Transverse colon (tissue), 4 donors: ENCODE data around the gene NFE2L3. TPM values are rescaled to one million over a fixed set of nuclear protein-coding genes. Genes with fewer than 3 reads are reported as not detected.

ENCODE experiments used
- DNase-seq: peaks from one replicate; pipeline ENCODE4 v3.0.0-alpha.2; 2019
- H3K27ac ChIP-seq, 4 donors: fragments of 200-600 bp; sonication (generic); 2 replicates each; pipeline ENCODE4 v1.5.1; 2016 to 2018; ENCODE audit warnings: inconsistent platforms in 4 of 4
- H3K27me3 ChIP-seq: fragments of 200-600 bp; sonication (generic); 2 replicates; pipeline ENCODE4 v1.5.1; 2017; ENCODE audit warnings: inconsistent platforms
- H3K36me3 ChIP-seq, 4 donors: fragments of 200-600 bp; sonication (generic); 2 replicates each; pipeline ENCODE4 v1.5.1; 2017 to 2019; ENCODE audit warnings: inconsistent platforms in 4 of 4
- H3K4me1 ChIP-seq, 4 donors: fragments of 200-600 bp; sonication (generic); 2 replicates each; pipeline ENCODE4 v1.5.1; 2017 to 2020; ENCODE audit warnings: inconsistent platforms in 4 of 4
- H3K4me3 ChIP-seq, 4 donors: fragments of 200-600 bp; sonication (generic); 1 replicate in 1 of 4; 2 replicates in 3 of 4; pipeline versions ENCODE4 v1.5.1 to v1.6.1; 2017 to 2019; ENCODE audit warnings: inconsistent platforms in 4 of 4
- H3K9me3 ChIP-seq, 2 donors: fragments of 200-600 bp; sonication (generic); 2 replicates each; pipeline ENCODE4 v1.5.1; 2017 to 2019; ENCODE audit warnings: inconsistent platforms in 2 of 2
- EP300 ChIP-seq: sonication (generic); formaldehyde crosslinking; IDR thresholded peaks from one replicate; pipeline ENCODE4 v1.6.1; 2017; ENCODE audit warnings: antibody characterized with exemption, low read depth
- POLR2A ChIP-seq: fragments of 450-650 bp; IDR thresholded peaks from one replicate; pipeline ENCODE4 v1.6.1; 2016; ENCODE audit warnings: antibody characterized with exemption, mild to moderate bottlenecking, moderate library complexity
- POLR2AphosphoS5 ChIP-seq, 3 donors: sonication (generic); formaldehyde crosslinking; IDR thresholded peaks; one replicate each; pipeline ENCODE4 v1.6.1; 2016; ENCODE audit warnings: antibody characterized with exemption in 3 of 3
- WGBS, 2 donors: methylation state at CpG; one replicate each; pipeline ENCODE4 v1.1.5; 2018; ENCODE audit warnings: low coverage in 1 of 2; 5-methylcytosine and 5-hydroxymethylcytosine counted together
- in situ Hi-C, 4 donors: fragments of 200-750 bp; cut with MboI; loops; one replicate each; pipeline versions ENCODE4 v1.15.0 to v1.15.1; 2017; ENCODE audit warnings: low sequenced_read_pairs in 3 of 4, low pct_ligation_motif_present in 1 of 4, low pct_unique_long_range_greater_than_20kb in 1 of 4
- intact Hi-C: fragments of 100-400 bp; cut with DNase I; formaldehyde crosslinking; loops from one replicate; pipeline ENCODE4 v1.15.1; 2023; ENCODE audit warnings: low total_unique reads
- total RNA-seq, 4 donors: library from RNA; depleted of rRNA; stranded (reverse); fragments of >200 nt; gene quantifications; one replicate each; pipeline ENCODE4 v1.1.0, GENCODE V29; 2016
- TF ChIP-seq, protein P1 (sequence below), 5 experiments: fragments of 200-600 bp in 3 of 5; fragments of 450-650 bp in 2 of 5; sonication (generic) in 3 of 5; IDR thresholded peaks; 1 replicate in 2 of 5; 2 replicates in 3 of 5; pipeline ENCODE4 v1.5.1; 2016 to 2017; ENCODE audit warnings: antibody characterized with exemption in 5 of 5, inconsistent platforms in 3 of 5, mild to moderate bottlenecking in 2 of 5, moderate library complexity in 1 of 5

The NFE2L3 gene
- total RNA-seq = 10 to 100 TPM in 1 of 4 donors, 1 to 10 TPM in 3; 1.4 to 11.4 (median 6.6) TPM

GRCh38 chr7:26151953-26152781, at the start of gene NFE2L3:
TSS of gene NFE2L3 (plus strand) at chr7:26152198. CDS start at chr7:26152499, 301 bp downstream.
- Histone ChIP-seq H3K36me3 (no peaks in the 10 kb centered on the region), H3K4me1 (peaks cover 0 to 38% (median 27%) of the 10 kb centered on the region in 4 donors), H3K27ac (peak within 1 kb of the TSS; percentile 57 to 82 (median 75)), H3K4me3 (peak within 1 kb of the TSS; percentile 43 to 77 (median 72)), H3K9me3 (no peaks in the 10 kb centered on the region), H3K27me3 (peaks cover 5% of the 10 kb centered on the region)
- WGBS, 2 donors = 1% methylated on average over 22 of the region's 95 CpGs; no CpG with 5 or more reads in 1 of the 2 donors
- TF ChIP-seq POLR2A (peak; percentile 46), EP300 (no peak), POLR2AphosphoS5 (IDR thresholded peaks at IDR 0.05) (peak; percentile 3 to 53 (median 35))
- TF ChIP-seq, protein P1, sequence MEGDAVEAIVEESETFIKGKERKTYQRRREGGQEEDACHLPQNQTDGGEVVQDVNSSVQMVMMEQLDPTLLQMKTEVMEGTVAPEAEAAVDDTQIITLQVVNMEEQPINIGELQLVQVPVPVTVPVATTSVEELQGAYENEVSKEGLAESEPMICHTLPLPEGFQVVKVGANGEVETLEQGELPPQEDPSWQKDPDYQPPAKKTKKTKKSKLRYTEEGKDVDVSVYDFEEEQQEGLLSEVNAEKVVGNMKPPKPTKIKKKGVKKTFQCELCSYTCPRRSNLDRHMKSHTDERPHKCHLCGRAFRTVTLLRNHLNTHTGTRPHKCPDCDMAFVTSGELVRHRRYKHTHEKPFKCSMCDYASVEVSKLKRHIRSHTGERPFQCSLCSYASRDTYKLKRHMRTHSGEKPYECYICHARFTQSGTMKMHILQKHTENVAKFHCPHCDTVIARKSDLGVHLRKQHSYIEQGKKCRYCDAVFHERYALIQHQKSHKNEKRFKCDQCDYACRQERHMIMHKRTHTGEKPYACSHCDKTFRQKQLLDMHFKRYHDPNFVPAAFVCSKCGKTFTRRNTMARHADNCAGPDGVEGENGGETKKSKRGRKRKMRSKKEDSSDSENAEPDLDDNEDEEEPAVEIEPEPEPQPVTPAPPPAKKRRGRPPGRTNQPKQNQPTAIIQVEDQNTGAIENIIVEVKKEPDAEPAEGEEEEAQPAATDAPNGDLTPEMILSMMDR (IDR thresholded peaks at IDR 0.05) = peak in 1 of 5 experiments; percentile 17
- in situ Hi-C loops = no loop called here
- intact Hi-C loops = no loop called here
- DNase-seq = peak; percentile 92

DNA sequence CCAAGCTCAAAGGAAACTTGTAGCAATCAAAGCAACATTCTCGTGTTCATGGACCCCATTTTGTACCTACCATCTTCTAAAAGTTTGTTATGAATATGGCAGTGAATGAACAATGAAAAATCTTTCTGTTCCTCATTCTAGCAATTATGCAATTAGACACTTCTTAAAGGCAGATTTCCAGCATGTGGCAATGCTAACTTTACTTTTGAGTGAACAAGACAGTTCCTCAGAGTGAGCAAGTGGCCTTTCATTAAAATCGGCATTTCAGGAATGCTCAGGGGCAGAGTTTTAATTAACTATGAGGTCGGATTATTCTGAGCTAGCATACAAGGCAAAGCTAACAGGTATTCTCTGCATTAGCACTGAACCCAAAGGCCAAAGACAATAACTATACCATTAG, 48.4 kb upstream of the NFE2L3 start:
- in situ Hi-C loops = no loop called here
- H3K27me3 ChIP-seq = no peaks in the 10 kb centered on the region
- no peaks in the 10 kb centered on the region for H3K9me3 ChIP-seq
- TF ChIP-seq, protein P1 (IDR thresholded peaks at IDR 0.05) = no peak
- TF ChIP-seq POLR2A (no peak), POLR2AphosphoS5 (IDR thresholded peaks at IDR 0.05) (no peak), EP300 (no peak)
- intact Hi-C loops = no loop called here
- H3K36me3 ChIP-seq = no peaks in the 10 kb centered on the region
- no peak overlapping the region for H3K27ac ChIP-seq
- H3K4me3 ChIP-seq = no peak overlapping the region
- no peaks in the 10 kb centered on the region for H3K4me1 ChIP-seq
- DNase-seq = no peak
- WGBS, 2 donors = 82% methylated on average over 3 of the region's 3 CpGs

DNA sequence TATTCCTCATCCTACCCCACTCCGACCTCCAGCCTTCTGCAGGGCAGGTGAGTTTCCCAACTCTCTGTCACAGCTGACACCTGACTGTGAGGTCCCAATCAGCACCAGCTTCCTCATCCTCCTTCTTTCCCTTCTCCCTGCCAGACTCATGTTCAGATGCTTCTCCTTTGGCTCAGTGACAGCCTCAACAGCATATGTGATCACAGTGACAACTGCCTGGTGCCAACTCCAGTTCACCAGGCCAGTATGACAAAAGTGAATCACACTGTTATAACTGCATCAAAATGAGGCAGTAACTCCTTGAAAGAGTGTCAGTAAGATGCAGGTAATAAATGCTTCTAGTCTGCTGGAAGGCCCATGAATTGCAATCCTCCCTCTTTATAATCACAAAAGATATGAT, 46.8 kb upstream of the NFE2L3 start:
- no peaks in the 10 kb centered on the region for H3K27me3 ChIP-seq
- intact Hi-C loops = no loop called here
- H3K9me3 ChIP-seq = no peaks in the 10 kb centered on the region
- H3K4me3 ChIP-seq = no peak overlapping the region
- no peak for TF ChIP-seq EP300
- TF ChIP-seq POLR2AphosphoS5 (IDR thresholded peaks at IDR 0.05) = no peak
- TF ChIP-seq POLR2A = no peak
- TF ChIP-seq, protein P1 (IDR thresholded peaks at IDR 0.05) = no peak
- no peaks in the 10 kb centered on the region for H3K36me3 ChIP-seq
- no peak overlapping the region for H3K27ac ChIP-seq
- in situ Hi-C loops = no loop called here
- H3K4me1 ChIP-seq = no peaks in the 10 kb centered on the region
- WGBS, 2 donors = 70% methylated on average over 1 of the region's 1 CpG; no CpG with 5 or more reads in 1 of the 2 donors
- no peak for DNase-seq

- no peak overlapping the region for H3K4me3 ChIP-seq
- no peaks in the 10 kb centered on the region for H3K4me1 ChIP-seq
- H3K9me3 ChIP-seq = no peaks in the 10 kb centered on the region
- no peak for DNase-seq
- in situ Hi-C loops = no loop called here
- intact Hi-C loops = no loop called here
- H3K36me3 ChIP-seq = no peaks in the 10 kb centered on the region
- no peak overlapping the region for H3K27ac ChIP-seq
- TF ChIP-seq, protein P1 (IDR thresholded peaks at IDR 0.05) = no peak
- TF ChIP-seq POLR2AphosphoS5 (IDR thresholded peaks at IDR 0.05) = no peak
- no peak for TF ChIP-seq EP300
- TF ChIP-seq POLR2A = no peak
- WGBS, 2 donors = 73 to 92% methylated on average over 2 to 11 of the region's 11 CpGs
- H3K27me3 ChIP-seq = no peaks in the 10 kb centered on the region
Measured at GRCh38 chr7:26105931-26106330, 46.1 kb upstream of the NFE2L3 start.
